IMR-90 (cell line): ENCODE results near the gene VDAC2. TPM values are rescaled to one million over a fixed set of nuclear protein-coding genes. Genes with fewer than 3 reads are reported as not detected.

Source experiments
- ATAC-seq: fragments of 200-7000 bp; cut with Tn5 transposase; 2 replicates; pipeline ENCODE4 v1.9.1; 2020; ENCODE audit warnings: low read depth, mild to moderate bottlenecking, moderate library complexity
- BruUV-seq: library from RNA; stranded (reverse); fragments of 400-500 nt; replicated peaks from 2 replicates; lab custom pipeline; 2021; lab: Mats Ljungman, UMichigan
- CTCF ChIA-PET: fragments of 300-600 bp; formaldehyde crosslinking; extraction: SDS; loops from one replicate; lab custom pipeline; 2021; ENCODE audit warnings: antibody characterized with exemption; lab: Yijun Ruan, JAX
- POLR2A ChIA-PET: fragments of 300-600 bp; sonication (Branson Sonifier 250); formaldehyde crosslinking; loops from one replicate; lab custom pipeline; 2022; ENCODE audit warnings: antibody characterized with exemption; ENCODE audit not compliant: unreplicated experiment; lab: Charles Lee
- DNase-seq: peaks from one replicate; pipeline ENCODE4 v3.0.0; 2013
- H2AFZ ChIP-seq: replicated peaks from 2 replicates; pipeline ENCODE3; 2013; ENCODE audit warnings: low read length, mild to moderate bottlenecking; ENCODE audit not compliant: poor library complexity
- H2AK5ac ChIP-seq: 2 replicates; pipeline ENCODE4 v1.6.1; 2013; ENCODE audit warnings: low read depth, low read length, inconsistent platforms
- H2AK9ac ChIP-seq: replicated peaks from 2 replicates; pipeline ENCODE3; 2013; ENCODE audit warnings: mild to moderate bottlenecking, low read depth, low read length, moderate library complexity; ENCODE audit not compliant: poor library complexity
- H2BK120ac ChIP-seq: 2 replicates; pipeline ENCODE4 v1.6.1; 2013; ENCODE audit warnings: low read depth, low read length, inconsistent platforms
- H2BK15ac ChIP-seq: 3 replicates; pipeline ENCODE4 v1.6.1; 2013; ENCODE audit warnings: low read depth, low read length, inconsistent platforms
- H2BK20ac ChIP-seq: 2 replicates; pipeline ENCODE4 v1.6.1; 2013; ENCODE audit warnings: low read depth, mild to moderate bottlenecking, inconsistent platforms, low read length, moderate library complexity
- H2BK5ac ChIP-seq: 2 replicates; pipeline ENCODE4 v1.6.1; 2013; ENCODE audit warnings: mild to moderate bottlenecking, low read depth, low read length, inconsistent platforms; ENCODE audit not compliant: poor library complexity, severe bottlenecking
- H3K14ac ChIP-seq: replicated peaks from 2 replicates; pipeline ENCODE4 v1.6.1; 2013; ENCODE audit warnings: low read depth, low read length, inconsistent platforms
- H3K18ac ChIP-seq: 2 replicates; pipeline ENCODE4 v1.6.1; 2013; ENCODE audit warnings: low read depth, low read length, control low read depth
- H3K23ac ChIP-seq: 2 replicates; pipeline ENCODE4 v1.6.1; 2013; ENCODE audit warnings: low read depth, low read length, inconsistent platforms
- H3K27ac ChIP-seq: 2 replicates; pipeline ENCODE4 v1.5.1; 2013; ENCODE audit warnings: mild to moderate bottlenecking, control low read depth, low read length; ENCODE audit not compliant: insufficient read depth
- H3K27me3 ChIP-seq: 2 replicates; pipeline ENCODE4 v1.6.1; 2013; ENCODE audit warnings: low read length; ENCODE audit not compliant: control insufficient read depth, insufficient read depth
- H3K36me3 ChIP-seq: 2 replicates; pipeline ENCODE4 v1.6.1; 2013; ENCODE audit warnings: low read length, mixed read lengths; ENCODE audit not compliant: control insufficient read depth, insufficient read depth
- H3K4ac ChIP-seq: 2 replicates; pipeline ENCODE4 v1.6.1; 2013; ENCODE audit warnings: low read depth, low read length, inconsistent platforms
- H3K4me1 ChIP-seq: 2 replicates; pipeline ENCODE4 v1.6.1; 2013; ENCODE audit warnings: low read length, mixed read lengths; ENCODE audit not compliant: control insufficient read depth, insufficient read depth
- H3K4me2 ChIP-seq: 2 replicates; pipeline ENCODE4 v1.6.1; 2013; ENCODE audit warnings: low read depth, mild to moderate bottlenecking, control low read depth, low read length, moderate library complexity
- H3K4me3 ChIP-seq: 2 replicates; pipeline ENCODE4 v1.5.1; 2013; ENCODE audit warnings: low read depth, mild to moderate bottlenecking, control low read depth, low read length, moderate library complexity; ENCODE audit not compliant: insufficient read depth
- H3K56ac ChIP-seq: 2 replicates; pipeline ENCODE4 v1.6.1; 2013; ENCODE audit warnings: low read length, inconsistent platforms; ENCODE audit not compliant: insufficient read depth; ENCODE audit errors: extremely low read depth
- H3K79me1 ChIP-seq, 2 experiments: 2 replicates each; pipeline ENCODE4 v1.6.1; 2013; ENCODE audit warnings: low read length in 2 of 2, inconsistent platforms in 1 of 2, low read depth in 1 of 2
- H3K9ac ChIP-seq: 2 replicates; pipeline ENCODE4 v1.6.1; 2013; ENCODE audit warnings: low read depth, low read length, control low read depth
- H3K9me1 ChIP-seq: 2 replicates; pipeline ENCODE4 v1.6.1; 2013; ENCODE audit warnings: low read length, inconsistent platforms; ENCODE audit not compliant: insufficient read depth
- H3K9me3 ChIP-seq: 2 replicates; pipeline ENCODE4 v1.6.1; 2013; ENCODE audit warnings: low read length; ENCODE audit not compliant: control insufficient read depth, insufficient read depth
- H4K20me1 ChIP-seq: 2 replicates; pipeline ENCODE4 v1.6.1; 2013; ENCODE audit warnings: low read length, inconsistent platforms; ENCODE audit not compliant: insufficient read depth
- H4K5ac ChIP-seq: 2 replicates; pipeline ENCODE4 v1.6.1; 2013; ENCODE audit warnings: mild to moderate bottlenecking, low read depth, low read length, control low read depth
- H4K8ac ChIP-seq, 2 experiments: 2 replicates each; pipeline ENCODE4 v1.6.1; 2013; ENCODE audit warnings: low read depth in 2 of 2, low read length in 2 of 2, control low read depth in 1 of 2, inconsistent platforms in 1 of 2
- H4K91ac ChIP-seq: 2 replicates; pipeline ENCODE4 v1.6.1; 2013; ENCODE audit warnings: low read depth, low read length, inconsistent platforms; ENCODE audit not compliant: insufficient read depth
- CEBPB ChIP-seq: IDR thresholded peaks from 2 replicates; pipeline ENCODE4 v1.6.1; 2012; ENCODE audit warnings: low read depth, low read length, improper control_type of control experiment
- MXI1 ChIP-seq: IDR thresholded peaks from 2 replicates; pipeline ENCODE4 v1.6.1; 2012; ENCODE audit warnings: low read depth, mild to moderate bottlenecking, low read length, moderate library complexity, borderline replicate concordance
- POLR2A ChIP-seq: IDR thresholded peaks from 2 replicates; pipeline ENCODE4 v1.6.1; 2012; ENCODE audit warnings: mild to moderate bottlenecking, low read depth, low read length
- WGBS, 2 experiments: methylation state at CpG; one replicate each; pipeline versions ENCODE4 v1.1.5 to v1.1.7; 2013; ENCODE audit warnings: missing lambda C conversion rate in 2 of 2; ENCODE audit not compliant: insufficient read length in 1 of 2; ENCODE audit errors: extremely low coverage in 2 of 2; 5-methylcytosine and 5-hydroxymethylcytosine counted together
- dilution Hi-C: fragments of 300-500 bp; cut with HindIII; formaldehyde crosslinking; loops from one replicate; pipeline ENCODE4 v1.14.3; 2018; ENCODE audit warnings: low sequenced_read_pairs; ENCODE audit not compliant: unreplicated experiment
- in situ Hi-C: fragments of 300-500 bp; cut with MboI; formaldehyde crosslinking; loops from 3 replicates; pipeline ENCODE4 v1.14.3; 2019; ENCODE audit warnings: low sequenced_read_pairs, inconsistent platforms, mixed read lengths
- intact Hi-C: fragments of 100-400 bp; cut with micrococcal nuclease; formaldehyde crosslinking; loops from 2 replicates; pipeline ENCODE4 v1.10.0; 2022
- polyA plus RNA-seq, 3 experiments: library from polyadenylated mRNA; depleted of rRNA; stranded (reverse); fragments of >200 nt; gene quantifications; 2 replicates each; pipeline ENCODE4 v1.2.3, GENCODE V29; 2012; ENCODE audit warnings: low replicate concordance in 1 of 3
- total RNA-seq: library from RNA; depleted of rRNA; stranded (reverse); fragments of >200 nt; gene quantifications from 2 replicates; pipeline ENCODE4 v1.2.3, GENCODE V29; 2012

VDAC2 gene
- total and polyA plus RNA-seq, 2 of the 4 experiments (the other 2 are of a cell fraction), result 122 to 139 TPM

GRCh38 chr10:75211007-75211691 lies 553 bp downstream of the VDAC2 start:
- Histone ChIP-seq H2BK5ac (peak overlapping the region; percentile 100), H4K5ac (peak overlapping the region; percentile 80), H4K91ac (peak overlapping the region; percentile 44), H3K4me3 (peak overlapping the region; percentile 71), H3K27me3 (no peaks in the 10 kb centered on the region), H3K4me1 (peaks cover 12% of the 10 kb centered on the region), H3K9ac (peak overlapping the region; percentile 98), H3K23ac (peak overlapping the region; percentile 75), H3K27ac (peak overlapping the region; percentile 100), H2AK9ac (peak overlapping the region; percentile 100), H3K14ac (peak overlapping the region; percentile 35), H2BK15ac (no peak overlapping the region), H3K9me1 (peaks cover 9% of the 10 kb centered on the region), H3K9me3 (no peaks in the 10 kb centered on the region), H3K36me3 (peaks cover 21% of the 10 kb centered on the region), H4K8ac (peak overlapping the region; percentile 71 to 98; a peak in 3 of 4 replicates), H3K56ac (peak overlapping the region; percentile 83), H3K4ac (peak overlapping the region; percentile 100), H3K18ac (peak overlapping the region; percentile 27), H3K4me2 (peak overlapping the region; percentile 96), H3K79me1 (peaks cover 3 to 24% of the 10 kb centered on the region in 2 experiments; a peak in 3 of 4 replicates), H2AK5ac (peak overlapping the region; percentile 67), H2BK20ac (no peak overlapping the region), H4K20me1 (peaks cover 23% of the 10 kb centered on the region), H2AFZ (peak overlapping the region; percentile 97), H2BK120ac (0 out of 2 replicates have a peak overlapping the region, but pooled peaks have one; percentile 13)
- peak; percentile 57 for DNase-seq
- WGBS, 2 experiments, result 0% methylated on average over 11 of the region's 38 CpGs; no CpG with 5 or more reads in 1 of the 2 experiments
- POLR2A ChIA-PET, result interaction anchor here (0.6 to 1.5 kb wide), 7 partner anchors 9 to 100 kb away, joined by 3 to 18 read pairs (median 4); partner anchors contain the start of gene SAMD8
- no TSS peak for BruUV-seq
- TF ChIP-seq MXI1, result peak; percentile 32; the same call in 1 of the 2 replicates
- TF ChIP-seq CEBPB, result no peak
- peak; percentile 21 for TF ChIP-seq POLR2A
- intact Hi-C loops (loop anchor here (2.0 to 5.0 kb wide), 2 partner anchors 14 to 99 kb away; partner anchors contain the start of gene SAMD8), in situ Hi-C loops (no loop called here), dilution Hi-C loops (no loop called here)
- peak; percentile 28 for ATAC-seq
- CTCF ChIA-PET, result interaction anchor here (1.0 kb wide), 1 partner anchor 23 kb away, joined by 3 read pairs; no protein-coding TSS in a partner anchor
